Activated naive CD4-positive, alpha-beta T cell (primary cell): ENCODE data around the gene PHOSPHO2.

Source experiments
- DNase-seq, 4 experiments: peaks; one replicate each; lab custom pipeline; 2025; lab: John Stamatoyannopoulos, UW

The PHOSPHO2 gene

DNA sequence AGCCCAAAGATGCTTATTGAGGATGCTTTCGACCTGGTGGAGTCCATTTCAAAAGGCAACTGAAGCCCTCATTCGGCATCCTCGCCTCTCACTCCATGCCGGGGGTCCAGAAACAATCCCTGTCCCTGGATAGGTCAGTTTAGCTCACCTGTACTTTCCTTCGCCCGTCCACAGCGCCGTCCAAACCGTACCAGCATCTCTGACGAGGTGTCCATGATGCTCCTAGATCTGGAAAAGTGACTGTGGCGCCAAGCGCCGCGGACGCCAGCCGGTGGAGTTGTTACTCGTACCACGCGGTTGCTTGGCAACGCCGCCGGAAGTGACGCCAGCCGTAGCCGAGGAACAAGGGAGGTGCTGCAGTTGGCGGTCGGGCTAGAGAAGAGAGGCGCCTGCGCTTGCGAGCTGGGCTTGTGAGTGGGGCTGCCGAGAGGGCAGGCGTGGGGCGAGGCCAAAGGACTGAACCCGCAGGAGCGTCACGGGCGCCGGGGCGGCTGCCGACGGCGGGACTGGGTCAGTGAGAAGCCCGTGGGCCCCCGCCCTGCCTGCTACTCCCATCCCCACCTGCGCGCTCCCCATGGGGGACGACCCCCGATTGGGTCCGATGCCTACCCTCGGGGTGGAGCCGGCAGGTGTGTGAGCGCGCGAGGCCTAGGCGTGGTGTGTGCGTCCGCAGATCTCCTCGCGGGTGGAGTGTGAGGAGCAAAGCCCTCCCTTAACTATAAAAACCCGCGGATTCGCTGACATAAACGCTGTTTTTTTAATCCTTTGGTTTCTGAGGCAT lies at the start of gene PHOSPHO2, which contains the start of gene CFAP210:
PHOSPHO2 (plus strand) TSS at position 357 of the 781 bp plus-strand sequence. CDS start 6,503 bp downstream, outside the sequence.
CFAP210 (minus strand) TSS at position 293 of the 781 bp plus-strand sequence; CDS start at position 215, 78 bp downstream.
- DNase-seq, result peak; percentile 91 to 98 (median 96)

GRCh38 chr2:169647496-169647895 lies 46.8 kb upstream of the PHOSPHO2 start:
- DNase-seq, result no peak

DNA sequence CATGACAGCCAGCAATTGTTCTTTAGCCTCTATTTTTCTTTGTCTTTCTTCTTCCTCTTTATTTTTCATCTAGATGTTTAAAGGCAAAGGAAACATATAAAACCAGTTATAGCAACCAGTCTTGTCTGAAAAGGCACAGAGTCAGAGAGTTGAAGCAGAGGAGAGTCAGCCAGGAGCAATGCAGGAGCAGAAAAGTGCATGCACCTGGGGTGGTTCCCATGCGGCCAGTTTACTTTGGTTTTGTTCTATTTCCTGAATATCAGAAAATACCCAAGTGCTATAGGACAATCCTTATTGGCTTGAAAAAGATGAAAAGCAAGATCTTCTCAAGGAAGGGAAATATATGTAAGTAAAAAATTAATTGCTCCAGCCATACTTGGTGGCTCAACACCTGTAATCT lies 45.0 kb upstream of the PHOSPHO2 start:
- DNase-seq, result no peak

GRCh38 chr2:169653636-169654035 lies 40.6 kb upstream of the PHOSPHO2 start:
- no peak for DNase-seq

- no peak for DNase-seq
Measured at GRCh38 chr2:169656164-169656563, 38.1 kb upstream of the PHOSPHO2 start.

GRCh38 chr2:169658877-169659276 lies 35.4 kb upstream of the PHOSPHO2 start:
- no peak for DNase-seq

DNA sequence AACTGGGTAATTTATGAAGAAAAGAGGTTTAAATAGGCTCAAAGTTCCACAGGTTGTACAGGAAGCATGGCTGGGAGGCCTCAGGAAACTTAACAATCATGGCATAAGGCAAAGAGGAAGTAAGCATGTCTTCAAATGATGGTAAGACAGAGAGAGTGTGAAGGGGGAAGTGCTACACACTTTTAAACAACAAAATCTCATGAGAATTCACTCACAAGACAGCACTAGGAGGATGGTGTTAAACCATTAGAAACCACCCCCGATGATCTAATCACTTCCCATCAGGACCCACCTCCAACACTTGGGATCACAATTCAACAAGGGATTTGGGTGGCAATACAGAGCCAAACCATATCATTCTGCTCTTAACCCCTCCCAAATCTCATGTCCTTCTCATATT lies 34.9 kb upstream of the PHOSPHO2 start:
- no peak for DNase-seq

DNA sequence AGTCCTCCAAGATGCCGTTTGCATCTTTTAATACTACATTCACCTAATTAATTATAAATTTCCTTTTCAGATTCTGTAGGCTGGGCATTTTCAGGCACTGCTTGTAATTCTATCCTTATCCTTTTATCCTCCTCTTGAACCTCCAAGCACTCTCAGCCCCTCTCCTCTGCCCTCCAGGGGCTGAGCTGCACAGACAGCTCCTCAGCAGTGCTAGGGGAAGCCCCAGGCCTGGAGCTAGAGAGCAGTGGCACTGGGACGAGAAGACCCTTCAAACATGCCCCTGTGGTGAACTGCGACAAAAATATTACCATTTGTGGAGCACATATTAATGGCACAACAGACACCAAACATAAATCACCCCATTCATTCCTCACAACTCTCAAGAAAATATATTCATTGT lies 33.0 kb upstream of the PHOSPHO2 start:
- DNase-seq, result no peak

GRCh38 chr2:169662744-169663143 lies 31.5 kb upstream of the PHOSPHO2 start:
- DNase-seq, result no peak

- no peak for DNase-seq
Measured at GRCh38 chr2:169663247-169663646, 31.0 kb upstream of the PHOSPHO2 start.

DNA sequence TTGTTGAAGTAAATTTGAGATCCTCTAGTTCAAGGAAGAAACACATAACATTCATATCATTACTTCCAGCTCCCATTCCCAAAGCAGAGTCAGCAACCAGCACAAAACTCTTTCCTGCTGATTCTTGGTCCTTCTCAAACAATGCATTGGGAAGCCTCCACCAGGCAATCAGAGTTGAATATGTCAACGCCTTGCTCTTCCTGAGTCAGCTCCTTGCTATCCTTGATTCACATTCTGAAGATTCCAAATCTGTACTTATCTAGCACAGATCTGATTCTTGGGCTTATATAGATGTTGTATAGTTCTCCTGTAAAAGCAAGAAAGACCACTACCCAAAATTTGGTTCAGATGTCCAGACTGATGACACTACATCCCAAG lies 29.7 kb upstream of the PHOSPHO2 start:
- DNase-seq, result no peak

DNA sequence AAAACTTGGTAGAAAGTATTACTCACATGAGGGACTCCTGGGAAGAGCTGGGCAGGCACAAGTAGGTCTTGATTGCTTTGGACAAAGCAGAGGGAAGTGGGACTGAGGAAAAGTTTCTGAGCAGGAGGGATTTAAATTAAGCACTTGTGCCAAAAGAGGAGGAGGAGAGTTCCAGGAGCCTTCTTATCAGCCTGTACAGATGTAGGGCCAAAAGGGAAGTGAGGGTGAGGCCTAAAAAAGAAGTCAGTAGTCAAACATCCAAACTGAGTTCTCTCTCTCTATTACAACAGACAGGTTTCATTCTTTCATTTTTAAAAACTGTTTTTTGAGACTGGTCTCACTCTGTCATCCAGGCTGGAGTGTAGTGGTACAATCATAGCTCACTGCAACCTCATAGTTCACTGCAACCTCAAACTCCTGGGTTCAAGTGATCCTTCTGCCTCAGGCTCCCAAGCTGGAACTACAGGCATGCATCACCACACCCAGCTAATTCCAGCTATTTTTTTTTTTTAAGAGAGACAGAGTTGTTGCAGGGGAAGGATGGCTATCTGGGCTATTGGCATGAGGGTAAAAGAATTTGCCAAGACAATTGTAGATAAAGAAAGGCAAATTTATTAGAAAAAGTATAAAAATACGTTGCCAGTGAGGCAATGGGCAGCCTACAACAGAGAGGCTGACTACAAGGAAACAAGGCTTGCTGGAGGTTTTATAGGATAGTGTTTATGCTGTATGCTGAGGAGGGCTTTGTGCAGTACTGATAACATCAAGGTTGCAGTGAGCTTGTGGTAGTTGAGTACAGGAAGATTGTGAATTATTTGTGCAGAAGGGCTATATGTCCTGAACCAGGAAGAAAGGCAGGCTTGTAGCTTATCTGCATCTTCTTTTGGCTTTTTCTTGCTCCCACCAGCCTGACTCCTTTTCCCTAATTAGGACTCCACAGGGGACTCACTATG lies 29.0 kb upstream of the PHOSPHO2 start:
- no peak for DNase-seq

DNA sequence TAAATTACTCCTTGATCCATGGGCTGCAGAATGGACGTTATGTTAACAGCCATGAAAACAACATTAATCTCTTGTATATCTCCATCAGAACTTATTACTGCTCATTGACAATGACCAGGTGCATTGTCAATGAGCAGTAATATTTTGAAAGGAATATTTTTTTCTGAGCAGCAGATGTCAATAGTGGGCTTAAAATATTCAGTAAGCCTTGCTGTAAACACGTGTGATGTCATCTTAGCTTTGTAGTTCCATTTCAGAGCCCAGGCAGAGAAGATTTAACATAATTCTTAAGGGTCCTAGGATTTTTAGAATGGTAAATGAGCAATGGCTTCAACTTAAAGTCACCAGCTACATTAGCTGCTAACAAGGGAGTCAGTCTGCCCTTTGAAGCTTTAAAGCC lies 26.7 kb upstream of the PHOSPHO2 start:
- no peak for DNase-seq

- no peak for DNase-seq
Measured at GRCh38 chr2:169670215-169670651, 24.0 kb upstream of the PHOSPHO2 start.

- no peak for DNase-seq
Measured at GRCh38 chr2:169670937-169671336, 23.3 kb upstream of the PHOSPHO2 start.

DNA sequence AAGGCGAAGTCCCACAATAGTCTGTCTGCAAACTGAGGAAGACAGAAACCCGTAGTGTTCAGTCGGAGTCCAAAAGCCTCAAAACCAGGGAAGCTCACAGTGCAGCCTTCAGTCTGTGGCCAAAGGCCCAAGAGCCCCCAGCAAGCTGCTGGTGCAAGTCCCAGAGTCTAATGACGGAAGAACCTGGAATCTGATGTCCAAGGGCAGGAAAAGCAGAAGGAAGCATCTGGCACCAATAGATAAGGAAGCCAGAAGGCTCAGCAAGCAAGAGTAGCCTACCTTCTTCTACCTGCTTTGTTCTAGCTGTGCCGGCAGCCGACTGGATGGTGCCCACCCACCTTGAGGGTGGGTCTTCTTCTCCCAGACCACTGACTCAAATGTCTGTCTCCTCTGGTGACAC lies 21.9 kb upstream of the PHOSPHO2 start:
- DNase-seq, result no peak

GRCh38 chr2:169673106-169673505 lies 21.2 kb upstream of the PHOSPHO2 start:
- DNase-seq, result no peak

DNA sequence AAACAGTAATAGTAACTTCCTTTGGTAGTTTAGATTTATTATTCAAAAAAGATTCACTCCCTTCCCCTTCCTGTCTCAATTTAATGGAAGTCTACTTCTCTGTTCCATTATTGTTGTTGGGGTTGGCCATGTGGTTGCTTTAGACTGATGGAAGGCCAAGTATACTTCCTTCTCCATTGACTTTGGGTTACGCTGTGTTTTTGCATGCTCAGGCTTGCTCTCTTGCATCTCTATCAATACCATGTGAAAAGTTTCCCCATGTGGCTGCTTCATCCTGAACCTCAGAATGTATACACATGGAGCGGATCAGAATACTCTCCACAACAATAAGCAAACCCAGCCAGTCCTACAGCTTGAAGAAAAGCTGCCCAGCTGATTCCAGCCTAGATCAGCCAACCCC lies 20.3 kb upstream of the PHOSPHO2 start:
- DNase-seq, result no peak

GRCh38 chr2:169676357-169676756 lies 17.9 kb upstream of the PHOSPHO2 start:
- DNase-seq, result no peak

- no peak for DNase-seq
Measured at GRCh38 chr2:169676850-169677249, 17.4 kb upstream of the PHOSPHO2 start.

GRCh38 chr2:169683054-169683424 lies 11.2 kb upstream of the PHOSPHO2 start:
- no peak for DNase-seq

DNA sequence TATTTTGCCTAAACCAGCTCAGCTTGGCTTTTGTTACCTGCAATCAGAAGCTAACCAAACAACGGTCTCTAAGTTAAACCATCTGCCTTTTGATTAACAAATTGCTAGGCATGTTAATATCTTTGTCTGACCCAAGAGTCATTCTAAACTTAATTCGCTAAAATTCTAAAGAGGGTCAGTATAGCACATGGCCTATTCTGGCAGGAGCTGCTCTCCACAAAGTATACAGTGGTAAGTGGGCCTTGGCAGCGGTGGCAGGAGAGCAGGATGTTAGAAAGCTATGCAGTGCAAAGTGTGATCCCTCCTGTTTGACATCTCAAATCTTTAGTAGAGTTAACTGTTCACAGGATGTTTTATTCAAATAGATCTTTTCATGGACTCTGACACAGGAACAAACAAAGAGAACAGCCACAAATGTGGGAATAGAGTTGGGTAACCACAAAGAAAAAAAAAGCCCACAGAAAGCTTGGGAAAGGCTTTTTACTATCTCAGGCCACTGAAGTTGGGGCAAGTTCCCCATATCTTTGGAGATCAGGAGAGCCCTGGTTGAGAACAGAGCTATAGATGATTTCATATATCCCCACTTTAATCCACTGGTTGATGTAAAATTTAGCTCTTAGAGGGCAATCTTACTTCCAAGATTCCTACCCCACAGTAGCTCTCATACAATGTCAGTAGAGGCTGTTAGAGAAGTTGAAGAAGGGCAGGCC lies 10.7 kb upstream of the PHOSPHO2 start:
- DNase-seq, result no peak
